ENCODE data around the gene HS3ST6. TPM values are rescaled to one million over a fixed set of nuclear protein-coding genes. Genes with fewer than 3 reads are reported as not detected.

Gene HS3ST6
- total and polyA plus RNA-seq, 4 donors: 0.40 to 5.9 (median 1.4) TPM

DNA sequence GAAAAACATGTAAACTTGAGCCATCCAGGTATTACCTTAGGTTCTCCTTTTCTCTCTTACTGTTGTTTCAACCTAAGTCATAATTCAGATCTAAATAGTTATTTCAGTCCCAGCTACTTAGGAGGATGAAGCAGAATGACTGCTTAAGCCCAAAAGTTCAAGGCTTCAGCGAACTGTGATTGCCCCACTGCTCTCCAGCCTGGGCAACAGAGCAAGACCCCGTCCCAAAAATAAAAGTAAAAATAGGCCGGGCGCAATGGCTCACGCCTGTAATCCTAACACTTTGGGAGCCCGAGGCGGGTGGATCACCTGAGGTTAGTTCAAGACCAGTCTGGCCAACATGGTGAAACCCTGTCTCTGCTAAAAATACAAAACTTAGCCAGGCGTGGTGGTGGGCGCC, 55.8 kb downstream of the HS3ST6 start:
- Histone ChIP-seq H3K27ac (ENCODE audit: low read depth in 1 of 2, low read length in 1 of 2) (no peak overlapping the region), H3K27me3 (ENCODE audit: control insufficient read depth in 3 of 3, insufficient read depth in 3 of 3, low read length in 2 of 3) (peaks cover 0 to 44% (median 23%) of the 10 kb centered on the region in 3 donors), H3K9me3 (ENCODE audit: control insufficient read depth in 4 of 4, insufficient read depth in 3 of 4, low read length in 3 of 4) (no peaks in the 10 kb centered on the region), H3K4me3 (no peak overlapping the region), H3K9ac (ENCODE audit: insufficient read depth in 1 of 2, low read length in 2 of 2) (no peak overlapping the region), H3K36me3 (ENCODE audit: control insufficient read depth in 4 of 4, insufficient read depth in 4 of 4, low read length in 4 of 4) (no peaks in the 10 kb centered on the region), H3K4me1 (ENCODE audit: control insufficient read depth in 5 of 5, insufficient read depth in 5 of 5, low read length in 5 of 5) (no peaks in the 10 kb centered on the region)
- TF ChIP-seq, protein P1, sequence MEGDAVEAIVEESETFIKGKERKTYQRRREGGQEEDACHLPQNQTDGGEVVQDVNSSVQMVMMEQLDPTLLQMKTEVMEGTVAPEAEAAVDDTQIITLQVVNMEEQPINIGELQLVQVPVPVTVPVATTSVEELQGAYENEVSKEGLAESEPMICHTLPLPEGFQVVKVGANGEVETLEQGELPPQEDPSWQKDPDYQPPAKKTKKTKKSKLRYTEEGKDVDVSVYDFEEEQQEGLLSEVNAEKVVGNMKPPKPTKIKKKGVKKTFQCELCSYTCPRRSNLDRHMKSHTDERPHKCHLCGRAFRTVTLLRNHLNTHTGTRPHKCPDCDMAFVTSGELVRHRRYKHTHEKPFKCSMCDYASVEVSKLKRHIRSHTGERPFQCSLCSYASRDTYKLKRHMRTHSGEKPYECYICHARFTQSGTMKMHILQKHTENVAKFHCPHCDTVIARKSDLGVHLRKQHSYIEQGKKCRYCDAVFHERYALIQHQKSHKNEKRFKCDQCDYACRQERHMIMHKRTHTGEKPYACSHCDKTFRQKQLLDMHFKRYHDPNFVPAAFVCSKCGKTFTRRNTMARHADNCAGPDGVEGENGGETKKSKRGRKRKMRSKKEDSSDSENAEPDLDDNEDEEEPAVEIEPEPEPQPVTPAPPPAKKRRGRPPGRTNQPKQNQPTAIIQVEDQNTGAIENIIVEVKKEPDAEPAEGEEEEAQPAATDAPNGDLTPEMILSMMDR (IDR thresholded peaks at IDR 0.05; ENCODE audit: control extremely low read depth, extremely low read depth): no peak
- WGBS, 2 donors: 86 to 88% methylated on average over 7 to 8 of the region's 9 CpGs
- DNase-seq: no peak
- no peak for ATAC-seq (ENCODE audit: insufficient read depth, low FRiP score)

DNA sequence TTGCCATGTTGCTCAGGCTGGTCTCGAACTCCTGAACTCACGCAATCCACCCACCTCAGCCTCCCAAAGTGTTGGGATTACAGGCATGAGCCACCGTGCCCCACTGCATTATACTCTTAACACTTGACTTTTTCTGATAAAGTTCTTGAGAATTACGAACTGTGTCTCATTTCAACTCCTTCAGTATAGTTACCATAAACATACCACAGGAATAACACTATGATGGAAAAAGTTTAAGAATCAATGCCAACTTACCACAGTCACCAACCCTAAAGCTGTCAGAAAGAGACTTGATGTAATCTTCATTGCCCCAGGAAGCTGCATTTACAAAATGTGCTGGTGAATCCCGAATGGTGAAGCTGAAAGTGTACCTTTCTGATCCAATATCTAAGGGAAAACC, 56.5 kb downstream of the HS3ST6 start:
- DNase-seq (no peak), ATAC-seq (ENCODE audit: insufficient read depth, low FRiP score) (no peak)
- Histone ChIP-seq H3K27ac (ENCODE audit: low read depth in 1 of 2, low read length in 1 of 2) (no peak overlapping the region), H3K9ac (ENCODE audit: insufficient read depth in 1 of 2, low read length in 2 of 2) (no peak overlapping the region), H3K27me3 (ENCODE audit: control insufficient read depth in 3 of 3, insufficient read depth in 3 of 3, low read length in 2 of 3) (peaks cover 0 to 48% (median 23%) of the 10 kb centered on the region in 3 donors), H3K4me3 (no peak overlapping the region), H3K4me1 (ENCODE audit: control insufficient read depth in 5 of 5, insufficient read depth in 5 of 5, low read length in 5 of 5) (no peaks in the 10 kb centered on the region), H3K36me3 (ENCODE audit: control insufficient read depth in 4 of 4, insufficient read depth in 4 of 4, low read length in 4 of 4) (no peaks in the 10 kb centered on the region), H3K9me3 (ENCODE audit: control insufficient read depth in 4 of 4, insufficient read depth in 3 of 4, low read length in 3 of 4) (no peaks in the 10 kb centered on the region)
- WGBS, 2 donors: 73 to 79% methylated on average over 5 of the region's 5 CpGs
- TF ChIP-seq, protein P1 (IDR thresholded peaks at IDR 0.05; ENCODE audit: control extremely low read depth, extremely low read depth): no peak

Small RNA genes within 50 kb of the gene (small RNA-seq; reads per million reads assigned to genes)
- not detected for gene SNORA10 (ENCODE audit: low replicate concordance)
- gene SNORA64 (ENCODE audit: low replicate concordance): not detected

Other genes starting within 250 kb of the HS3ST6 start
- gene JPT2, start 240.1 kb downstream of the HS3ST6 start, total RNA-seq: 10 to 100 TPM; 53.4 to 71.9 TPM
- gene JPT2, start 240.1 kb downstream of the HS3ST6 start, polyA plus RNA-seq: 10 to 100 TPM; 28.7 to 49.7 TPM
- 10 to 100 TPM; 51.5 to 75.7 TPM for gene MAPK8IP3, start 212.2 kb downstream of the HS3ST6 start, total RNA-seq
- 10 to 100 TPM; 40.3 to 76.7 TPM for gene MAPK8IP3, start 212.2 kb downstream of the HS3ST6 start, polyA plus RNA-seq
- 10 to 100 TPM; 25.1 to 66.1 TPM for gene NME3, start 146.9 kb downstream of the HS3ST6 start, total RNA-seq
- 100 to 1,000 TPM in 1 of 2 donors, 10 to 100 TPM in 1; 67.6 to 197 TPM for gene NME3, start 146.9 kb downstream of the HS3ST6 start, polyA plus RNA-seq
- gene EME2, start 145.6 kb downstream of the HS3ST6 start, total RNA-seq: 10 to 100 TPM; 10.0 to 30.2 TPM
- gene EME2, start 145.6 kb downstream of the HS3ST6 start, polyA plus RNA-seq: 1 to 10 TPM; 8.6 to 9.5 TPM
- 10 to 100 TPM; 40.1 to 90.7 TPM for gene MRPS34, start 145.3 kb downstream of the HS3ST6 start, total RNA-seq
- gene MRPS34, start 145.3 kb downstream of the HS3ST6 start, polyA plus RNA-seq: 100 to 1,000 TPM; 110 TPM
- 10 to 100 TPM; 39.8 to 55.3 TPM for gene SPSB3, start 135.8 kb downstream of the HS3ST6 start, total RNA-seq
- 10 to 100 TPM; 46.5 to 76.1 TPM for gene SPSB3, start 135.8 kb downstream of the HS3ST6 start, polyA plus RNA-seq
- gene NUBP2, start 135.5 kb downstream of the HS3ST6 start, total RNA-seq: 10 to 100 TPM; 38.9 to 64.2 TPM
- 10 to 100 TPM; 67.1 to 70.2 TPM for gene NUBP2, start 135.5 kb downstream of the HS3ST6 start, polyA plus RNA-seq
- gene IGFALS, start 124.7 kb downstream of the HS3ST6 start, total RNA-seq: 1 to 10 TPM; 1.4 to 4.4 TPM
- 1 to 10 TPM; 1.2 to 1.7 TPM for gene IGFALS, start 124.7 kb downstream of the HS3ST6 start, polyA plus RNA-seq
- gene HAGH, start 91.6 kb downstream of the HS3ST6 start, total RNA-seq: 10 to 100 TPM; 51.2 to 69.3 TPM
- 10 to 100 TPM; 91.2 to 99.7 TPM for gene HAGH, start 91.6 kb downstream of the HS3ST6 start, polyA plus RNA-seq
- 10 to 100 TPM; 24.5 to 26.8 TPM for gene FAHD1, start 91.2 kb downstream of the HS3ST6 start, total RNA-seq
- gene FAHD1, start 91.2 kb downstream of the HS3ST6 start, polyA plus RNA-seq: 10 to 100 TPM; 17.2 to 32.1 TPM
- under 1 TPM in 1 of 2 donors, not detected in 1; 0.21 TPM for gene MEIOB, start 46.3 kb downstream of the HS3ST6 start, total RNA-seq
- gene MEIOB, start 46.3 kb downstream of the HS3ST6 start, polyA plus RNA-seq: under 1 TPM in 1 of 2 donors, not detected in 1; 0.28 TPM
- gene MSRB1, start 24.8 kb upstream of the HS3ST6 start, total RNA-seq: 10 to 100 TPM; 11.1 to 52.1 TPM
- gene MSRB1, start 24.8 kb upstream of the HS3ST6 start, polyA plus RNA-seq: 100 to 1,000 TPM in 1 of 2 donors, 10 to 100 TPM in 1; 50.2 to 164 TPM
- gene RPL3L, start 36.3 kb upstream of the HS3ST6 start, total RNA-seq: not detected
- gene RPL3L, start 36.3 kb upstream of the HS3ST6 start, polyA plus RNA-seq: under 1 TPM; 0.01 to 0.04 TPM
- gene NDUFB10, start 41.1 kb upstream of the HS3ST6 start, total RNA-seq: 100 to 1,000 TPM; 107 to 124 TPM
- 100 to 1,000 TPM; 139 to 187 TPM for gene NDUFB10, start 41.1 kb upstream of the HS3ST6 start, polyA plus RNA-seq
- gene RPS2, start 46.4 kb upstream of the HS3ST6 start, total RNA-seq: 1,000 to 10,000 TPM; 1,331 to 2,412 TPM
- 1,000 to 10,000 TPM; 3,147 to 5,214 TPM for gene RPS2, start 46.4 kb upstream of the HS3ST6 start, polyA plus RNA-seq
- not detected for gene RNF151, start 48.4 kb upstream of the HS3ST6 start, total RNA-seq
- under 1 TPM in 1 of 2 donors, not detected in 1; 0.15 TPM for gene RNF151, start 48.4 kb upstream of the HS3ST6 start, polyA plus RNA-seq
- 10 to 100 TPM; 23.9 to 35.4 TPM for gene TBL3, start 53.6 kb upstream of the HS3ST6 start, total RNA-seq
- 10 to 100 TPM; 52.8 to 58.8 TPM for gene TBL3, start 53.6 kb upstream of the HS3ST6 start, polyA plus RNA-seq
- 1 to 10 TPM in 1 of 2 donors, under 1 TPM in 1; 0.28 to 4.5 TPM for gene NOXO1, start 63.1 kb upstream of the HS3ST6 start, total RNA-seq
- 1 to 10 TPM; 2.0 to 7.3 TPM for gene NOXO1, start 63.1 kb upstream of the HS3ST6 start, polyA plus RNA-seq
- gene GFER, start 65.8 kb upstream of the HS3ST6 start, total RNA-seq: 10 to 100 TPM in 1 of 2 donors, 1 to 10 TPM in 1; 7.4 to 32.6 TPM
- gene GFER, start 65.8 kb upstream of the HS3ST6 start, polyA plus RNA-seq: 10 to 100 TPM; 18.6 to 63.5 TPM
- under 1 TPM; 0.40 to 0.46 TPM for gene SYNGR3, start 71.6 kb upstream of the HS3ST6 start, total RNA-seq
- gene SYNGR3, start 71.6 kb upstream of the HS3ST6 start, polyA plus RNA-seq: under 1 TPM; 0.10 to 0.69 TPM
- 10 to 100 TPM; 13.9 to 49.8 TPM for gene ZNF598, start 91.4 kb upstream of the HS3ST6 start, total RNA-seq
- gene ZNF598, start 91.4 kb upstream of the HS3ST6 start, polyA plus RNA-seq: 10 to 100 TPM; 29.1 to 42.8 TPM
- gene NPW, start 101.4 kb upstream of the HS3ST6 start, total RNA-seq: 1 to 10 TPM in 1 of 2 donors, under 1 TPM in 1; 0.71 to 1.3 TPM
- under 1 TPM; 0.12 to 0.34 TPM for gene NPW, start 101.4 kb upstream of the HS3ST6 start, polyA plus RNA-seq
- gene NHERF2, start 108.5 kb upstream of the HS3ST6 start, total RNA-seq: 100 to 1,000 TPM; 142 to 468 TPM
- 100 to 1,000 TPM; 192 to 297 TPM for gene NHERF2, start 108.5 kb upstream of the HS3ST6 start, polyA plus RNA-seq
- gene NTHL1, start 129.4 kb upstream of the HS3ST6 start, total RNA-seq: 10 to 100 TPM; 19.3 to 37.8 TPM
- 10 to 100 TPM; 20.4 to 43.5 TPM for gene NTHL1, start 129.4 kb upstream of the HS3ST6 start, polyA plus RNA-seq
- 100 to 1,000 TPM in 1 of 2 donors, 10 to 100 TPM in 1; 93.4 to 146 TPM for gene TSC2, start 129.6 kb upstream of the HS3ST6 start, total RNA-seq
- gene TSC2, start 129.6 kb upstream of the HS3ST6 start, polyA plus RNA-seq: 10 to 100 TPM; 36.5 to 51.9 TPM
- 100 to 1,000 TPM in 1 of 2 donors, 10 to 100 TPM in 1; 82.9 to 128 TPM for gene PKD1, start 217.5 kb upstream of the HS3ST6 start, total RNA-seq
- 10 to 100 TPM; 39.1 to 46.3 TPM for gene PKD1, start 217.5 kb upstream of the HS3ST6 start, polyA plus RNA-seq
- under 1 TPM; 0.48 to 0.95 TPM for gene RAB26, start 230.2 kb upstream of the HS3ST6 start, total RNA-seq
- gene RAB26, start 230.2 kb upstream of the HS3ST6 start, polyA plus RNA-seq: 1 to 10 TPM in 1 of 2 donors, under 1 TPM in 1; 0.30 to 1.0 TPM
- 10 to 100 TPM; 33.4 to 74.2 TPM for gene TRAF7, start 237.4 kb upstream of the HS3ST6 start, total RNA-seq
- gene TRAF7, start 237.4 kb upstream of the HS3ST6 start, polyA plus RNA-seq: 10 to 100 TPM; 44.8 to 51.9 TPM

Measured in lung (tissue), 13 donors.